ENCODE measurements around the gene HNRNPUL1. TPM values are rescaled to one million over a fixed set of nuclear protein-coding genes. Genes with fewer than 3 reads are reported as not detected.
A peak's percentile ranks its signal among the peaks of the same experiment; 100 is the strongest.

The HNRNPUL1 gene
- total and polyA plus RNA-seq, 9 of the 15 experiments (the other 6 are each of a cell fraction or from before 2014, with no cell fraction given): 7.3 to 211 (median 85.0) TPM

DNA sequence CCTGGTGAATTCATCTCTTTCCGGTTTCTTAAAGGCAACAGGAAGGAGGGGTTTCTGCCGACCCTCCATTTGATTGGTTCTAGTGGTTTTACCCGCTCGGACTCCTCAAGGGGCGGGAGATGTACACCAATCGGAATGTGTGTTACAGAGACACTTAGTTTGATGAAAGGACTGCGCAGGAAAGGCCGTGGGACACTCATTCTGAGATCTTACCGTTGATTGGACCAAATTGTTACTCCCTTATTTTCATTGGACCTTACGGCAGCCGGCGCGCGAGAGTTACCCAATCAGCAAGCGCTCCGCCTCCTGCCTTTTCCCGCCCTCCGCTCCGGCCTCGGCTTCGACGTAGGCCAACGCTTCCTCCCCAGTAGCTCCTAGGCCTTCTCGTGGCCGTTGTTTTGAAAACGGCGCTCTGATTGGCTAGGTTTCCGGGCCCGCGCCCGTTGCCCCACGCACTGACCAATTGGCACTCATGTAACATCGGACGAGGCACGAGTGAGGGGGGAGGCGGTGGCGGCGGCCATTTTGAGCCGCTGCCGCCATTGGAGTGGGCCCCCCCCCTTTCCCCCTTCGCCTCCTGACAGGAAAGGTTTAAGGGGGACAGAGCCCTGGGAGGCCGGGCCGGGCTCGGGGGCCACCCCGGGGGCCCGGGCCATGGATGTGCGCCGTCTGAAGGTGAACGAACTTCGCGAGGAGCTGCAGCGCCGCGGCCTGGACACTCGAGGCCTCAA, at the start of gene HNRNPUL1 (continued):
- TF ChIP-seq ARID4B (CRISPR knock-in tag; IDR thresholded peaks at IDR 0.05) (no peak; the same call in none of the 2 replicates), NFXL1 (CRISPR knock-in tag; IDR thresholded peaks at IDR 0.05) (no peak), EZH2 (IDR thresholded peaks at IDR 0.05; ENCODE audit: borderline replicate concordance, low read depth, low read length) (no peak), KAT2B (IDR thresholded peaks at IDR 0.05; ENCODE audit: low read depth, low read length) (no peak), ZNF75A (CRISPR knock-in tag; IDR thresholded peaks at IDR 0.05) (no peak), SMARCB1 (IDR thresholded peaks at IDR 0.05; ENCODE audit: insufficient read length, low read depth) (no peak), ZNF445 (CRISPR knock-in tag; IDR thresholded peaks at IDR 0.05; ENCODE audit: low read depth) (no peak), DIDO1 (tag; IDR thresholded peaks at IDR 0.05; ENCODE audit: low read depth) (0 out of 2 replicates have a peak, but pooled peaks have one; percentile 37), NR2C2 (CRISPR knock-in tag; IDR thresholded peaks at IDR 0.05) (0 out of 2 replicates have a peak, but pooled peaks have one; percentile 44), NR2C2 (tag; IDR thresholded peaks at IDR 0.05) (peak; percentile 90), ZNF696 (CRISPR knock-in tag; conservative IDR thresholded peaks at IDR 0.05) (no peak), RNF219 (CRISPR knock-in tag; IDR thresholded peaks at IDR 0.05) (no peak), GTF2A2 (tag; IDR thresholded peaks at IDR 0.05) (0 out of 2 replicates have a peak, but pooled peaks have one; percentile 45)
- TF ChIP-seq, protein P1, sequence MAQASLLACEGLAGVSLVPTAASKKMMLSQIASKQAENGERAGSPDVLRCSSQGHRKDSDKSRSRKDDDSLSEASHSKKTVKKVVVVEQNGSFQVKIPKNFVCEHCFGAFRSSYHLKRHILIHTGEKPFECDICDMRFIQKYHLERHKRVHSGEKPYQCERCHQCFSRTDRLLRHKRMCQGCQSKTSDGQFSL (CRISPR knock-in tag; IDR thresholded peaks at IDR 0.05): peak; percentile 100
- TF ChIP-seq, protein P1 (tag; IDR thresholded peaks at IDR 0.05): peak in 1 of 2 experiments; percentile 99; a peak in 2 of 4 replicates
- TF ChIP-seq, protein P2, sequence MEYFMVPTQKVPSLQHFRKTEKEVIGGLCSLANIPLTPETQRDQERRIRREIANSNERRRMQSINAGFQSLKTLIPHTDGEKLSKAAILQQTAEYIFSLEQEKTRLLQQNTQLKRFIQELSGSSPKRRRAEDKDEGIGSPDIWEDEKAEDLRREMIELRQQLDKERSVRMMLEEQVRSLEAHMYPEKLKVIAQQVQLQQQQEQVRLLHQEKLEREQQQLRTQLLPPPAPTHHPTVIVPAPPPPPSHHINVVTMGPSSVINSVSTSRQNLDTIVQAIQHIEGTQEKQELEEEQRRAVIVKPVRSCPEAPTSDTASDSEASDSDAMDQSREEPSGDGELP (CRISPR knock-in tag; IDR thresholded peaks at IDR 0.05; ENCODE audit: borderline replicate concordance): peak; percentile 69
- TF ChIP-seq, protein P3, sequence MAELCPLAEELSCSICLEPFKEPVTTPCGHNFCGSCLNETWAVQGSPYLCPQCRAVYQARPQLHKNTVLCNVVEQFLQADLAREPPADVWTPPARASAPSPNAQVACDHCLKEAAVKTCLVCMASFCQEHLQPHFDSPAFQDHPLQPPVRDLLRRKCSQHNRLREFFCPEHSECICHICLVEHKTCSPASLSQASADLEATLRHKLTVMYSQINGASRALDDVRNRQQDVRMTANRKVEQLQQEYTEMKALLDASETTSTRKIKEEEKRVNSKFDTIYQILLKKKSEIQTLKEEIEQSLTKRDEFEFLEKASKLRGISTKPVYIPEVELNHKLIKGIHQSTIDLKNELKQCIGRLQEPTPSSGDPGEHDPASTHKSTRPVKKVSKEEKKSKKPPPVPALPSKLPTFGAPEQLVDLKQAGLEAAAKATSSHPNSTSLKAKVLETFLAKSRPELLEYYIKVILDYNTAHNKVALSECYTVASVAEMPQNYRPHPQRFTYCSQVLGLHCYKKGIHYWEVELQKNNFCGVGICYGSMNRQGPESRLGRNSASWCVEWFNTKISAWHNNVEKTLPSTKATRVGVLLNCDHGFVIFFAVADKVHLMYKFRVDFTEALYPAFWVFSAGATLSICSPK (IDR thresholded peaks at IDR 0.05; ENCODE audit: borderline replicate concordance): peak; percentile 99

Measured in K562 (cell line).